Measurements from ENCODE around the gene AKAP3.

DNA sequence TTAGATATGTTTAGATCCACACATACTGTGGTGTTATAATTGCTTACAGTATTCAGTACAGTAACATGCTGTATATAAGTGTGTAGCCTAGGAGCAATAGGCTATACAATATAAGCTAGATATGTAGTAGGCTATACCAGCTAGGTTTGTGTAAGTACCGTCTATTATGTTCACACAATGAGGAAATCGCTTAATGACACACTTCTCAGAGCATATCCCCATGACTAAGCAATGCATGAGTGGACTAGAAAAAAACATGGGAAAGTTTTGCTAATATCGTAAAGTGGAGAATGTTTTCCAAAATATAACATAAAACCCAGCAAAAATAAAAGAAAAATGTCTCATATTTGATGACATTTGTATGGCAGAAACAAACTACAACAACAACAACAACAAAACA, 27.3 kb downstream of the AKAP3 start:
- TF ChIP-seq, protein P1, sequence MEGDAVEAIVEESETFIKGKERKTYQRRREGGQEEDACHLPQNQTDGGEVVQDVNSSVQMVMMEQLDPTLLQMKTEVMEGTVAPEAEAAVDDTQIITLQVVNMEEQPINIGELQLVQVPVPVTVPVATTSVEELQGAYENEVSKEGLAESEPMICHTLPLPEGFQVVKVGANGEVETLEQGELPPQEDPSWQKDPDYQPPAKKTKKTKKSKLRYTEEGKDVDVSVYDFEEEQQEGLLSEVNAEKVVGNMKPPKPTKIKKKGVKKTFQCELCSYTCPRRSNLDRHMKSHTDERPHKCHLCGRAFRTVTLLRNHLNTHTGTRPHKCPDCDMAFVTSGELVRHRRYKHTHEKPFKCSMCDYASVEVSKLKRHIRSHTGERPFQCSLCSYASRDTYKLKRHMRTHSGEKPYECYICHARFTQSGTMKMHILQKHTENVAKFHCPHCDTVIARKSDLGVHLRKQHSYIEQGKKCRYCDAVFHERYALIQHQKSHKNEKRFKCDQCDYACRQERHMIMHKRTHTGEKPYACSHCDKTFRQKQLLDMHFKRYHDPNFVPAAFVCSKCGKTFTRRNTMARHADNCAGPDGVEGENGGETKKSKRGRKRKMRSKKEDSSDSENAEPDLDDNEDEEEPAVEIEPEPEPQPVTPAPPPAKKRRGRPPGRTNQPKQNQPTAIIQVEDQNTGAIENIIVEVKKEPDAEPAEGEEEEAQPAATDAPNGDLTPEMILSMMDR (IDR thresholded peaks at IDR 0.05; ENCODE audit: low read depth, low read length, poor library complexity, severe bottlenecking) = no peak
- no peak for TF ChIP-seq EZH2phosphoT487 (IDR thresholded peaks at IDR 0.05; ENCODE audit: borderline replicate concordance, low read length)

Data from DOHH2 (cell line).